ENCODE measurements around the gene TNRC6C.

GRCh38 chr17:78041386-78042179 lies 83.1 kb downstream of the TNRC6C start:
- TF ChIP-seq POLR2A (IDR thresholded peaks at IDR 0.05) = no peak
- TF ChIP-seq CTCF (IDR thresholded peaks at IDR 0.05) = no peak
